GM18867 (cell line): Measurements from ENCODE around the gene CDK14.

Source experiments
- ATAC-seq: cut with Tn5 transposase; IDR thresholded peaks from one replicate; pipeline ENCODE4 v1.9.1; 2021; ENCODE audit warnings: mild to moderate bottlenecking, moderate library complexity; ENCODE audit not compliant: unreplicated experiment

CDK14 gene

GRCh38 chr7:90596671-90597562 is 796 bp downstream of the CDK14 start:
- peak; percentile 21 for ATAC-seq

- no peak for ATAC-seq
Measured at GRCh38 chr7:90597563-90598253, 1.6 kb downstream of the CDK14 start.

- no peak for ATAC-seq
Measured at GRCh38 chr7:90599038-90599437, 2.9 kb downstream of the CDK14 start.

- no peak for ATAC-seq
Measured at GRCh38 chr7:90599892-90600555, 3.9 kb downstream of the CDK14 start.

GRCh38 chr7:90602303-90602702 is 6.2 kb downstream of the CDK14 start:
- ATAC-seq: no peak

GRCh38 chr7:90603346-90603745 is 7.2 kb downstream of the CDK14 start:
- no peak for ATAC-seq

GRCh38 chr7:90604383-90604782 is 8.3 kb downstream of the CDK14 start:
- no peak for ATAC-seq

- no peak for ATAC-seq
Measured at GRCh38 chr7:90605055-90605454, 8.9 kb downstream of the CDK14 start.

GRCh38 chr7:90607196-90607595 is 11.1 kb downstream of the CDK14 start:
- no peak for ATAC-seq

GRCh38 chr7:90610105-90610504 is 14.0 kb downstream of the CDK14 start:
- ATAC-seq: no peak

GRCh38 chr7:90611115-90611514 is 15.0 kb downstream of the CDK14 start:
- no peak for ATAC-seq

- ATAC-seq: peak; percentile 95
Measured at GRCh38 chr7:90613088-90613498, 17.0 kb downstream of the CDK14 start.

- ATAC-seq: no peak
Measured at GRCh38 chr7:90617442-90617841, 21.3 kb downstream of the CDK14 start.

- no peak for ATAC-seq
Measured at GRCh38 chr7:90618876-90619275, 22.8 kb downstream of the CDK14 start.

GRCh38 chr7:90621125-90621746 is 25.1 kb downstream of the CDK14 start:
- no peak for ATAC-seq

- ATAC-seq: no peak
Measured at GRCh38 chr7:90621747-90622140, 25.6 kb downstream of the CDK14 start.

GRCh38 chr7:90622670-90623069 is 26.5 kb downstream of the CDK14 start:
- no peak for ATAC-seq

- ATAC-seq: no peak
Measured at GRCh38 chr7:90624225-90624911, 28.2 kb downstream of the CDK14 start.

- ATAC-seq: no peak
Measured at GRCh38 chr7:90625051-90625450, 28.9 kb downstream of the CDK14 start.

- ATAC-seq: no peak
Measured at GRCh38 chr7:90625562-90625961, 29.4 kb downstream of the CDK14 start.

GRCh38 chr7:90626013-90626412 is 29.9 kb downstream of the CDK14 start:
- no peak for ATAC-seq
